ENCODE measurements around the gene FAIM2. TPM values are rescaled to one million over a fixed set of nuclear protein-coding genes. Genes with fewer than 3 reads are reported as not detected.

Gene FAIM2
- total RNA-seq, 2 donors from 2014 or later, result 1.0 to 4.9 TPM

GRCh38 chr12:49818241-49818895, 85.3 kb downstream of the FAIM2 start:
- no peak for ATAC-seq
- no peak overlapping the region for H3K4me3 ChIP-seq
- no peaks in the 10 kb centered on the region for H3K36me3 ChIP-seq (replicated peaks in 1 of 2; ENCODE audit: insufficient read depth in 1 of 2, low read depth in 2 of 2)
- no peak overlapping the region for H3K27ac ChIP-seq
- WGBS, 2 donors, result 77 to 82% methylated on average over 7 of the region's 7 CpGs
- intact Hi-C loops (cut with DNase I), result no loop called here
- no peak for TF ChIP-seq CTCF (IDR thresholded peaks at IDR 0.05)
- no peak for TF ChIP-seq POLR2A (IDR thresholded peaks at IDR 0.05)
- H3K27me3 ChIP-seq, result no peaks in the 10 kb centered on the region
- H3K9me3 ChIP-seq, result no peaks in the 10 kb centered on the region
- no peak for DNase-seq
- no peaks in the 10 kb centered on the region for H3K4me1 ChIP-seq

Other genes with a start within 250 kb of the FAIM2 start
- 1 to 10 TPM; 3.0 to 6.2 TPM for gene FMNL3, start 196.5 kb downstream of the FAIM2 start, total RNA-seq
- 100 to 1,000 TPM; 234 to 256 TPM for gene TMBIM6, start 162.3 kb downstream of the FAIM2 start, total RNA-seq
- 10 to 100 TPM; 10.1 to 13.2 TPM for gene NCKAP5L, start 75.5 kb downstream of the FAIM2 start, total RNA-seq
- 1 to 10 TPM; 1.3 to 3.6 TPM for gene BCDIN3D, start 60.8 kb downstream of the FAIM2 start, total RNA-seq
- not detected for gene AQP2, start 46.8 kb upstream of the FAIM2 start, total RNA-seq
- 1 to 10 TPM; 1.3 to 2.1 TPM for gene AQP5, start 58.0 kb upstream of the FAIM2 start, total RNA-seq
- not detected for gene AQP6, start 69.0 kb upstream of the FAIM2 start, total RNA-seq
- gene RACGAP1, start 121.6 kb upstream of the FAIM2 start, total RNA-seq, result 1 to 10 TPM; 3.9 to 4.6 TPM
- gene ASIC1, start 153.7 kb upstream of the FAIM2 start, total RNA-seq, result under 1 TPM; 0.52 to 0.99 TPM
- 10 to 100 TPM; 34.2 to 52.7 TPM for gene SMARCD1, start 181.4 kb upstream of the FAIM2 start, total RNA-seq
- 100 to 1,000 TPM in 1 of 2 donors, 1 to 10 TPM in 1; 7.0 to 232 TPM for gene GPD1, start 200.1 kb upstream of the FAIM2 start, total RNA-seq
- 10 to 100 TPM; 14.5 to 47.8 TPM for gene COX14, start 208.3 kb upstream of the FAIM2 start, total RNA-seq